ENCODE measurements around the gene C6orf141.
A peak's percentile ranks its signal among the peaks of the same experiment; 100 is the strongest.

The C6orf141 gene

GRCh38 chr6:49553384-49553783 lies 2.9 kb downstream of the C6orf141 start:
- TF ChIP-seq, protein P1, sequence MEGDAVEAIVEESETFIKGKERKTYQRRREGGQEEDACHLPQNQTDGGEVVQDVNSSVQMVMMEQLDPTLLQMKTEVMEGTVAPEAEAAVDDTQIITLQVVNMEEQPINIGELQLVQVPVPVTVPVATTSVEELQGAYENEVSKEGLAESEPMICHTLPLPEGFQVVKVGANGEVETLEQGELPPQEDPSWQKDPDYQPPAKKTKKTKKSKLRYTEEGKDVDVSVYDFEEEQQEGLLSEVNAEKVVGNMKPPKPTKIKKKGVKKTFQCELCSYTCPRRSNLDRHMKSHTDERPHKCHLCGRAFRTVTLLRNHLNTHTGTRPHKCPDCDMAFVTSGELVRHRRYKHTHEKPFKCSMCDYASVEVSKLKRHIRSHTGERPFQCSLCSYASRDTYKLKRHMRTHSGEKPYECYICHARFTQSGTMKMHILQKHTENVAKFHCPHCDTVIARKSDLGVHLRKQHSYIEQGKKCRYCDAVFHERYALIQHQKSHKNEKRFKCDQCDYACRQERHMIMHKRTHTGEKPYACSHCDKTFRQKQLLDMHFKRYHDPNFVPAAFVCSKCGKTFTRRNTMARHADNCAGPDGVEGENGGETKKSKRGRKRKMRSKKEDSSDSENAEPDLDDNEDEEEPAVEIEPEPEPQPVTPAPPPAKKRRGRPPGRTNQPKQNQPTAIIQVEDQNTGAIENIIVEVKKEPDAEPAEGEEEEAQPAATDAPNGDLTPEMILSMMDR (conservative IDR thresholded peaks at IDR 0.05; ENCODE audit: control insufficient read depth, insufficient read depth, low read depth, low read length), result no peak
- no peak overlapping the region for H3K4me3 ChIP-seq (ENCODE audit: control insufficient read depth, low read depth, low read length)
- peak; percentile 87 for DNase-seq (ENCODE audit: low read depth)

- TF ChIP-seq, protein P1 (conservative IDR thresholded peaks at IDR 0.05; ENCODE audit: control insufficient read depth, insufficient read depth, low read depth, low read length), result no peak
- DNase-seq (ENCODE audit: low read depth), result no peak
- H3K4me3 ChIP-seq (ENCODE audit: control insufficient read depth, low read depth, low read length), result no peak overlapping the region
Measured at GRCh38 chr6:49555951-49556350, 5.5 kb downstream of the C6orf141 start.

DNA sequence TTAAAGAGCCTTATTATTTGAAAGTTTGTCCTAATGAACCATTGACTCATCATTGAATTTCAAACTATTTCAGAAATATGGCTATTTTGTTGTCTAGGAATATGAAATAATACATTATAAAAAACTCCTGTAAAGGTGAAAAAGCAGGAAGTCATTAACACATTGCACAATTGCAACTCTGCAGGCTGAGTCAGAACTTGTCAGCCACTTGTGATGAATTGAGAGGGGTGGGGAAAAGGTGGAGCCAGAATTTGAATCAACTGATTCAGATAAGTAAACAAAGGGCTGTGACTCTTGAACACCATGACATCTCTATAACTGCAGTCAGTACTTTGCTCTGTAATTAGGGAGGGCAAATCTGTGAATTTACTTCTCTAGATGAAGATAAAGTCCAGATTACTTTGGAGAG lies 6.0 kb downstream of the C6orf141 start:
- H3K4me3 ChIP-seq (ENCODE audit: control insufficient read depth, low read depth, low read length), result no peak overlapping the region
- DNase-seq (ENCODE audit: low read depth), result peak; percentile 90
- TF ChIP-seq, protein P1 (conservative IDR thresholded peaks at IDR 0.05; ENCODE audit: control insufficient read depth, insufficient read depth, low read depth, low read length), result no peak

DNA sequence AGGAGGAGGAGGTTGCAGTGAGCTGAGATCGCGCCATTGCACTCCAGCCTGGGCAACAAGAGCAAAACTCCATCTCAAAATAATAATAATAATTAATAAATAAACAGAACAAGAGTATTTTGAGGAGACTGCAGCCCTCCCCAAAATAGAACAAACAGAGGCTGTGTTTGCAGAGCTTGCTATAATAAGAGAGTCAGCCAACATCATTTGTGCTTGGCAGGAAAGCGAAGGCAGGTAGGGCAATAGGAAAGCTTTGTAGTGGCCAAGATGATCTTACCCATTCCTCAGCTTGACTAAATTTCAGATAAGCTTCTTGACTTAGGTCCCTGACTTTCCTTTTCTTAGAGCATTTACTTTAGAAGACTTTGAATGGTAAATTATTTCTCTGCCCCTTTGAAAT lies 6.7 kb downstream of the C6orf141 start:
- H3K4me3 ChIP-seq (ENCODE audit: control insufficient read depth, low read depth, low read length), result no peak overlapping the region
- TF ChIP-seq, protein P1 (conservative IDR thresholded peaks at IDR 0.05; ENCODE audit: control insufficient read depth, insufficient read depth, low read depth, low read length), result no peak
- no peak for DNase-seq (ENCODE audit: low read depth)

DNA sequence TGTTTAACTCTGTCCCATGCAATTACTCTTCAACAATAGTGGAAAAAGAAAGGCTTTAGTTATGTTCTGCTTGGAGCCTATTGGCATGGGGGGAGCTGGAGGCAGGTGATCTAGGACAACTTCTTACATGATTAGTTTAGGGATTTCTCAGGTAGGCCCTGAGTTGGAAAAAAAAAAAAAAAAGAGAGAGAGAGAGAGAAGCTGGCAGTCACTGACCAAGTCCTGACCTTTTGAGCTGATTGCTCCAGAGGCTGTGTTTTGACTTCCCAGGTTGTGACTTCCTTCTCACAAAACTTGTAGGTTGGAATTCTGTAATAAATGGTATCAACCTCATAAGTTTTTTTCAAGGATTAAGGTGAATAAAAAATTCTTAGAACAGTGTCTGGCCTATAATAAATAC lies 7.8 kb downstream of the C6orf141 start:
- no peak for DNase-seq (ENCODE audit: low read depth)
- H3K4me3 ChIP-seq (ENCODE audit: control insufficient read depth, low read depth, low read length), result no peak overlapping the region
- TF ChIP-seq, protein P1 (conservative IDR thresholded peaks at IDR 0.05; ENCODE audit: control insufficient read depth, insufficient read depth, low read depth, low read length), result no peak

- DNase-seq (ENCODE audit: low read depth), result no peak
- no peak overlapping the region for H3K4me3 ChIP-seq (ENCODE audit: control insufficient read depth, low read depth, low read length)
- TF ChIP-seq, protein P1 (conservative IDR thresholded peaks at IDR 0.05; ENCODE audit: control insufficient read depth, insufficient read depth, low read depth, low read length), result no peak
Measured at GRCh38 chr6:49563006-49563886, 12.8 kb downstream of the C6orf141 start.

Measured in fibroblast of mammary gland (primary cell).